NCI-H748 (cell line): Measurements from ENCODE around the gene IRF1.
A peak's percentile ranks its signal among the peaks of the same experiment; 100 is the strongest.

Experiments used
- DNase-seq: peaks from one replicate; lab custom pipeline; 2025; ENCODE audit not compliant: unreplicated experiment; lab: John Stamatoyannopoulos, UW

IRF1 gene

DNA sequence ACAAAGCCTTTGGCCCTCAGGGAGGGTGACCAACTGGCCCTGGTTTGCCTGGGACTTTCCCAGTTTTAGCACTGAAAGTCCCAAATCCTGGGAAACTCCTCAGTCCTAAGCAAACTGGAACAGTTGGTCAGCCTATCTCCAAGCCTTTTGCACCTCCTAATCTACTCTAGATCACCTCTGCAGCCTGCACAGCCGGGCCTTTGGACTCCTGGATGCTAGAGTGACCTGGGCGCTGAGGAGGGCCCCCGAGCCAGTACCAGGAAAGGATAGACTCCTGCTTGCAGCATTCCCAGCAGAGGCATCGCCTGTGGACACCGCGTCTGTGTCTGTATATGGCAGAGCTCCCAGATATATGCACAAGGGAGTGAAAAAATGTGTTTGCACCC lies 15.1 kb downstream of the IRF1 start:
- DNase-seq: no peak

DNA sequence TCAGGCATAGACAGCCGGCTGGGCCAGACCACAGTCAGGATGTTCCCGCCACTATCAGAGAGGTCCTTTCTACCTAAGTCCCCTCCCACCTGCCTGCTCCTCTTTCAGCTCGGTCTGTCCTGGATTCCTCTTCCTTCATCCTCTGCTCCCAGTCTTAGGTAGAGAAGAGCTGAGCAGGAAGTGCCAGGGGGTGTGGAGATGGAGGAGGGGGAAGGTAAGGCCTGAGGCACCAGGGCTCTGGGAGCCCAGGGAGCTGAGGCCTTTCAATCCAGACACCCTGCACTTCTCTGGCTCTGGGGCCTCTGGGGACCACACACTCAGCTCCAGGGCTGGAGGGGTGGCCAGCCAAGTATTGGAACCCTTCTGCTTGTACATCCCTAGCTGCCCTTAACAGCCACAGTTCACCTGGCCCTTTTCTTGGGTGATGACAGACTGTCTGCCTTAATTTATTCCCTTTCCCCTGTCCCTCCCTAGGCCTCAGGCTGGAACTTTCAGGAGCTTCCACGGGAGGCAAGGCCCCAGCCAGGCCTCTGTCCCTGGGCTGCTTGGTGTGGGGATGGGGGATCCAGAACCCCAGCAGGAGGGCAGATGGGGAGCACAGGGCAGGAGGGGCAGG lies 15.6 kb downstream of the IRF1 start:
- DNase-seq: no peak

DNA sequence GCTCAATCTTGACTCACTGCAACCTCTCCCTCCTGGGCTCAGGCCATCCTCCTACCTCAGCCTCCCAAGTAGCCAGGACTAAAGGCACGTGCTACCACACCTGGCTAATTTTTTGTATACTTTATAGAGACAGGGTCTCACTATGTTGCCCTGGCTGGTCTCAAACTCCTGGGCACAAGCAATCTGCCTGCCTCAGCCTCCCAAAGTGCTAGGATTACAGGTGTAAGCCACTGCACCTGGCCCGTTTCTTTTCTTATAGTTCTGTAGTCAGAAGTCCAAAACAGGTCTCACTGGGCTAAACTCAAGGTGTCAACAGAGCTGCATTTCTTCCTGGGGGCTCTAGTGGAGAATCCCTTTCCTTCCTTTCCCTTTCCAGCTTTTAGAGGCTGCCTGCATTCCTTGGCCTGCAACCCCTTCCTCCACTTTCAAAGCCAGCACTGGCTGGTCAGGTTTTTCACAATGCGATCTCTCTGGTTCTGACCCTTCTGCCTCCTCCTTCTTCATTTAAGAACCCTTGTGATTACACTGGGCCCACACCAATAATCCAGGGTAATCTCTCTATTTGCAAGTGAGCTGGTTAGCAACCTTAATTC lies 16.3 kb downstream of the IRF1 start:
- no peak for DNase-seq

DNA sequence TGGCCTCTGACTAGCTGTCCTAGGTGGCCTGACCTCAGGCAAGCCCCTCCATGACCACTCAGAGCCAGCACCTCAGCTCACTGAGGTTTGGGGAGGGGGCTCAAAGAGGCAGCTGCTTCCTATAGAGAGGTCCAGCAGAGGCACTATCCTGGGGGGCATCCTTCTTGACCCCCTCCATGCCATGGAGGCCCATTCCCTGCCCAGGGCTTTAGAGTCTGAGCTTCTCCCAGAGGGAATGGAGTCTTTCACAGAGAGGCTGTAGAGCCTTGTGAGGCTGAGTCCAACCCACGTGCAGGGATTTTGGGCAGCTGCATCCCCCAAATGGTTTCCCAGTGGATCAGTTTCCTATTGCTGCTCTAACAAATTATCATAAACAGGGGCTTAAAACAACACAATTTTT lies 16.9 kb downstream of the IRF1 start:
- no peak for DNase-seq

DNA sequence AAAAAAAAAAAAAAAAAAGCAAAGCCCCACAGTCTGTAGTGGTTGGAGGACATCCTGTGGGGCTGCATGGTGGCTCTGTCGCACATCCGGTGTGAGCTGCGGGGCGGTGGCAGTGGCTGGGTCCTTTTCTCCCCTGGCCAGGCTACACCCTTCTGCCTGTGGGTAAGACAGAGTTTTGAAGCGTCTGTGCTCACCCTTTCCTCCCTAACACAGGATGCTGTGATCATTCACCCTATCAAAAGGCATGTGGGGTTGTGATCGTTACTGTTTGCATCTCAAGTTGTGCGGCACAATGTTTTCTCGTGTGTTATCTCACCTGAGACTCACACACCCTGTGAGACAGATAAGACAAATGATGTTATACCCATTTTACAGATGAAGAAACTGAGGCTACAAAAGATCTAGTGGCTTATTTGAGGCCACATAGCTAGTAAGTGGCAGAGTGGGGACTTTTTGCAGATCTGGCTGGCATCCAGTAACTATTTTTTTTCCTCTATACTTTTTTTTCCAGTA lies 17.5 kb downstream of the IRF1 start:
- DNase-seq: no peak

DNA sequence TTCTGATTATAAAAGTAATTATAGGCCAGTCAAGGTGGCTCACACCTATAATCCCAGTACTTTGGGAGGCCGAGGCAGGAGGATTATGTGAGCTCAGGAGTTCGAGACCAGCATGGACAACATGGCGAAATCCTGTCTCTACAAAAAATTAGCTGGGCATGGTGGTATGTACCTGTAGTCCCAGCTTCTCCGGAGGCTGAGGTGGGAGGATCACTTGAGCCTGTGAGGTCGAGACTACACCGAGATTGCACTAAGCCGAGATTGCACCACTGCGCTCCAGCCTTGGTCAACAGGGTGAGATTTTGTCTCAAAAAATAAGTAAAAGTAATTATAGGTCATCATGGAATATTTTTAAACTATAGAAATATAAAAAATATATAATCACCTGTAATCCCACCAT lies 18.1 kb downstream of the IRF1 start:
- DNase-seq: no peak

DNA sequence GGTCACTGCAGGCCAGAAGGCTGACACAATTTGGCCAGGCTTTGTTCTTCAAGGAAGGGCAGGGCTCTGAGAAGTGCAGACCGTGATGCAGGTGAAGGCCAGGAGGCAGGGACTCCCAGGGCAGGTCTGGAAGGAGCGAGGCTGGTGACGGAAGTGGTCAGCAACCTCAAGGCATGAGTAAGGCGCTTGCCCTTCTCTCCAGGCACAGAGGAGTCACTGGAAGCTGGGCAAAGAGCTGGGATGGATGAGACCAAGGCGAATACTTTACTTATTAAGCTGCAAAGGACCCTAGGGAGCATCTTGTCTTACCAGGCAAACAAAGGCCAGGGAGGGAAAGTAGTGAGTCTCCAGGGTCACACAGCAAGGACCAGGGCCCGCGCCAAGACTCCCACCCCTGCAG lies 18.6 kb downstream of the IRF1 start:
- no peak for DNase-seq

DNA sequence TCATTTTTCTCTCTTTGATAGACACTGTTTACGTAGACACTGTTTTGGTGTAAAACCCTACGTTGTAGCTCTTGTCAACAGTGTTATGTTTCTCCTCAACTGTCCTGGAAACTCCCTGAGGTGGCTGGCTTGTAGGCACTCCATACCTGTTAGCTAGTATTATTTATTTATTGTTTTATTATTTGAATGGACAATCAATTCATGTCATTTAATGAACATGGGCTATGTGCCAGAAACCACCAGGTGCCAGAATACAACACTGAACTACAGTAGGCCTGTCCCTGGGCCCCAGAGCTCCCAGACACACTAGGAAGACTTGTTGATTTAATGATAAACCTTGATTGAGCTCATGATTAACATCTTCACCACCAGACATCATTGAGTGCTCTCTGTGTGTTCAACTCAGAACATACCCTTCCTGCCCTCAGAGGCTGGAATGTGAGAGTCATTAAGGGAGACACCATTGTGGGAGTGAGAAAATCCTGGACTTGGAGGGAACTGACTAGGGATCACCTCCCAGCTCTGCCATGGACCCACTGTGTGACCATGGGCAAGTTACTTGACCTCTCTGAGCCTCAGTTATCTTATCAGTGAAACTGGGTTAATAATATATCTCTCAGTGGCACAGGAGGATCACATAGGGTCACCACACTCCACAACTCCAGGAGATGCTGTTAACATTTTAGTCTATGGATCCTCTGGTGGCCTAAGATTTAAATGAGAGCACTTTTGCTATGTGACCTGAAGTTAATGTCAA lies 19.2 kb downstream of the IRF1 start:
- DNase-seq: peak; percentile 83

DNA sequence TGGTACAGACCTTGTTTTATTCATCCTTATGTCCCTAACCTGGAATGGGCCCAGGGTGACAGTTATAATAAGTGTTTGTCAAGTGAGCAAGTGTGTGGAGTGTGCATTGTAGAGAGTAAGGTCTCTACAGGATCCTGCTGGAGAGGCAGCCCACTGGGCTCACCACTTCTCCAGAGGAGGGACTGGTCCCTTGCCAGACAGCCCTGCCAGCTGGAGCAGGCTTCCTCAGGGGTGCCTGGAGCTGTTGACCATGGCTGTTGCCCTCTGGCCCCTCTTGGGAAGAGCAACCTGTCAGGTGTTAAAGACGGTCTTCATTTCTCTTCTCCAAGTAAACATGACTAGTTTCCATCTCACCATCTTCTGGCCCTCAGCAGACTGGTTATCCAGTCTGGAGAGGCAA lies 20.0 kb downstream of the IRF1 start:
- DNase-seq: no peak

DNA sequence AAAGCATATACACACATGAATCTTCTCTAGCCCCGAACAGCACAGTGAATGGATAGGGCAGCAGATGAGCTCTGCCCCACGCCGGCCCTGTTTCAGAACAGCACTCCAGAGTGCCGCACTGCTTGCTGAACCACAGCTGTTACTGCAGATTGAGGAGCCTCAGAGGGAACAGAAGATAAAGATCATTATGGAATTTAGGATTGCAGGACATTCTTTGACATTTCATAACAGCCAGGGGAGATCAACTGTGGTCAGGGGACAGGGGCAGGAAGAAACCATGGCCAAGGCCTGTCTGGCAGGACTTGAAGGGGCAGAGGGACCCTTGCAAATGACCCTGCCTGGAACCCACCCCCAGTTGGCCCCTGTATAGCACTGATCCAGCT lies 20.6 kb downstream of the IRF1 start:
- no peak for DNase-seq

DNA sequence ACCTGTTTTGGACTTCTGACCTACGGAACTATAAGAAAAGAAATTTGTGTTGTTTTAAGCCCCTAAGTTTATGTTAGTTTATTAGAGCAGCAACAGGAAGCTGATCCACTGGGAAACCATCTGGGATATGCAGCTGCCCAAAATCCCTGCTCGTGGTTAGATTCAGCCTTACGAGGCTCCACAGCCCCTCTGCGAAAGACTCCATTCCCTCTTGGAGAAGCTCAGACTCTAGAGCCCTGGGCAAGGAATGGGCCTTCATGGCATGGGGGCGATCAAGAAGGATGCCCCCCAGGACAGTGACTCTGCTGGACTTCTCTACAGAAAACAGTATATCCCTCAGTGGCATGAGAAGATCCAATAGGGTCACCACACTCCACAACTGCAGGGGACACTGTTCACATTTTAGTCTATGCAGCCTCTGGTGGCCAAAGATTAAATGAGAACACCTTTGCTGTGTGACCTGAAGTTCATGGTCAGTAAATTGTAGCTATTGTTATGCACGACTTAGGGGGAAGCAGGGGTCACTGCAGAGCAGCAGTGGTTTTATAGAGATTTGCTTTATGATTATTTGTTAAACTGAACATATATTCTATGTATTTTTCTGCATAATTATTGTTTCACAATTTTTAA lies 21.1 kb downstream of the IRF1 start:
- no peak for DNase-seq

DNA sequence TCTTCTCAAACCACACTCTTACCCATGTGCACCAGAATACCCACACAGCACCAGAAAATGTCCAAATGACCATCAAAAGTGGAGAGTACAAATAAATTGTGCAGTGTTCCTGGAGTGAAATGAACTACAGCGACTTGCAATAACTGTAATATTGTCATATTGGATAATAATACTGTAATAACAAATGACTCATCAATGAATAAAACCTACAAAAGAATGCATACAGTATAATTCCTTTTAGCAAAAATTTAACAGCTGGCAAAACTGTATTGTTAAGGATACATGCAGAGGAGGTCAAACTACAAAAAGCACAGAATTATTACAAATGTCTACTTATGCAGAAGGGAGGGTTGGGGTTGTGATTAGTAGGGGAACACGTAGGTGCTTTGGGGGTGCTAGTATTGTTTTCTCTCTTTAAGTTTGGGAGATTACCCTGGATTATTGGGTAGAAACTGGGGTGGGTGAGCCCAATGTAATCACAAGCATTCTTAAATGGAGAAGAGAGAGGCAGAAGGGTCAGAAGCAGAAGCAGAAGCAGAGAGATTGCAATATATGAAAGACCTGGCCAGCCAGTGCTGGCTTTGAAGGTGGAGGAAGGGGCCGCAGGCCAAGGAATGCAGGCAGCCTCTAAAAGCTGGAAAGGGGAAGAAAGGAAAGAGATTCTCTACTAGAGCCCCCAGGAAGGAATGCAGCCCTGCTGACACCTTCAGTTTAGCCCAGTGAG lies 21.8 kb downstream of the IRF1 start:
- DNase-seq: no peak

DNA sequence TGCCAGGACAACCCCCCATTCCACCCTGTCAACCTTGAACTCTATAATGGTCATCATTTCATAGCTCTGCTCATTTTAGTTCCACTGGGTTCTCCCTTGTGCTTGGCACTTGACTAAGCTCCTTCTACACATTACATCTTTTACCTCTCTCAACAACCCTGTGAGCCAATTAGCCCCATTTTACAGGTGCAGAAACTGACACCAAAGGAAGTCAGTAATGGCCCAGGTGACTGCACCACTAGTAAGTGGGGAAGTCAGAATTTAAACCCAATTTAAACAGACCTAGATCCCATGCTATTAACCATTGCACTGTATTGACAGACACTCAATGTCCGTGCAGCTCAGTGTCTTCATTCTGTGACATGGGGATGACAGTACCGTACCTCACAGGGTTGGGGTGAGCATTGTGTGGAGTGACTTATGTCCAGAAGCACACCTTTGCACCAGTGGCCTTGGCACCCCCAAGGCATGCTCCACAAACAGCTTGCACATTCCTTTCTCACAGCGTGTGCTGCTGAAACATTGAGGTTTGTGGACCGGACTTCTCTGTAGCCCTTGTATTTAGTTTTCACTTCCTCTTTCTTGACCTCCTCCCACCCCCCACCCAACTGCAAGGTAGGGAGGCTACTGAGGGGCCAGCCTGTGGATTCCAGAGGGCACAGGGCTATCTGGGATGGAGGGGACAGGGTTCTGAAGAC lies 23.1 kb downstream of the IRF1 start:
- DNase-seq: no peak

DNA sequence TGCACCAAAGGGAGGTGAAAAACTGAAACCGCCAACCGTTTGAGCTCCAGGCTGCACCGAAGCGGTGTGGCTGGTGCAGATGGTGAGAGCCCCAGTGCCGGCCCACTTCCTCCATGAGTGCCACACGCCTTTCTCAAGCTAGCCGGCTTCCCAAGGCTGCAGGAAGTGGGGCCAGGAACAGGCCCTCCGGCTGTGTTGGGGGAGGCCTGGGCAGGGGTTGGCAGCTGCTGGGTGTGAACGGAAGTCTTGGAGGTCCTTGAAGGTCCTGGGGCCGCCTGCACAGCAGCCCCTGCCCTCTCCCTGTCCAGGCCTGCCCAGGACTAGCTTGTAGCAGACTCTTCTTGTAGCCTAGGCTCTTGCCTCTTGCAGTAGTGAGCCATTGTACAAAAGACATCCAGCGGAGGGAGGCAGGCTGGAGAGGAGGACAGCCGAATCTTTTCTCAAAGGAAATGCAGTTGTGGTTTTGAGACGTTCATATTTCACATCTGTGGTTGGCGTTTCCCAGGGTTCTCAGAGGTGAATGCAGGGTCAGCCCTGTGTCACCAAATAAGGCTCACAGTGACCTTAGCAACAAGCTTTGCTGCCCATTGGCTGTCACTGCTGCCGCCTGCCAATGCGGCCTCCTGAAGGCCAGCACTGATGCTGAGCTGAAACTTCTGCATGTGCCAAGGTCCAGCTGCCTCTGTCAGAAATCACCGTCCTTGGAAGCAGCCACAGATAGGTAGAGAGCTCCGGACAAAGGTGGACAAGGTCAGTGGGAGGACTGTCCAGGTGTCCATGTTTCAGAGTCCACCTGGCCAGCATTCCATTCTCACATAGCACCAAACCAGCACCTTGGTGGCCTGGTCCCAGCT lies 23.9 kb downstream of the IRF1 start:
- DNase-seq: no peak

DNA sequence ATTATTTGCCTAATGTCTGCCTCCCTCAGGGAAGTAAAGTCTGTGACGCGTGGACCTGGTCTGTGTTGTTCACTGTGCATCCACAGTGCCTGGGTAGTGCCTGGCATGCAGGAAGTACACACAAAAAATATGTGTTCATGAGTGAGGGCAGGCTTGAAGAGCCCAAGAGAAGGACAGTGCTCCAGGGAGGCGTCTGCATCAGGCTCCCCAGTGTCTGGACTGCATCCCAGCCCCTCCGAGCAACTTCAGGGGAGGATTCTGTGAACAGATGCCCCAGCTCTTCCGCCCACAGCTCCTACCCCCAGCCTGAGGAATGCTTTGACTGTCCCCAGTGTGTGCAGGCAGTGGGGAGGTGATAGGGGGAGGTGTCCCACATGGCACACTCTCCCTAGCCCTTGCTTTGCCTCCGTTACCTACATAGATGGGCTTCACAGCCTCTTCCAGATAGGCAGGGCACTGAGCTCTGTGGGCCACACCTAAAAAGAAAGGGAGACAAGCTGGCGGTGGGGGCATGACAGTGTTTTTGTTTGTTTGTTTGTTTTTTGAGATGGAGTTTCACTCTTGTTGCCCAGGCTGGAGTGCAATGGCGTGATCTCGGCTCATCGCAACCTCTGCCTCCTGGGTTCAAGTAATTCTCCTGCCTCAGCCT lies 25.4 kb downstream of the IRF1 start:
- DNase-seq: no peak

DNA sequence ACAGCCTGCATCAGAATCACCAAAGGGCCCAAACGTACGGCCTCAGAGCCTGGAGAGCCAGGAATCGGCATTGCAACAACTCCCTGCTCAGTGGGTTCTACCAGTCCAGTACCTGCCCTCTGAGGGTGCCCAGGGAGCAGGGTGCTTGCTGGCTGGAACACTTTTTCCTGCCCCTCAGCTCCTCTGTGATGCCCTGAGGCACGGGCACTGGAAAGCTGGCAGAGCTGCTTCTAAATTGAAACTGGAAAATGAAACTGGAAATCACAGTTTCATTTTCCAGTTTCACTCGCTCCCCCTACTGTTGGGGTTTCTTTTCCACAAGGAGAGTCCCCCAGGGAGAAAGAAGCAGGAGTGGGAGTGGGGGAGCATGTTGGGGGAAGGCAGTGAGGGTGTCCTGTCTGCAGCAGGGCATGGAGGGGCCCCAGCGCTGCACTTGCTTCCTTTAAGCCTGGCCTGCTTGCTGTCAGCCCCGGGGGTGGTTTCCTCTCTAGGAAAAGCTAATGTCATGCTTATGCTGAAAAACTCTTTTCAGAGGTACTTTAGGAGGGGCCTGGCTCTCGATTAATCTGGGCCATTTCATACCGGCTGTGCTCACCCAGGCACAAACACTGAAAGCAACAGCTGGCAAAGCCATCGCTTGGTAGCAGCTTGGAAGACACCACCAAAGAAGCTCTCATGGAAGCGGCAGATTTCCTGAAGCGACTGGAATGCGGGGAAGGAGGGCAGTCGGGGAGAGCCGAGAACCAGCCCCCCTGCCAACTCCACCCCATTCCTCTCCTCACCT lies 26.2 kb downstream of the IRF1 start:
- no peak for DNase-seq

DNA sequence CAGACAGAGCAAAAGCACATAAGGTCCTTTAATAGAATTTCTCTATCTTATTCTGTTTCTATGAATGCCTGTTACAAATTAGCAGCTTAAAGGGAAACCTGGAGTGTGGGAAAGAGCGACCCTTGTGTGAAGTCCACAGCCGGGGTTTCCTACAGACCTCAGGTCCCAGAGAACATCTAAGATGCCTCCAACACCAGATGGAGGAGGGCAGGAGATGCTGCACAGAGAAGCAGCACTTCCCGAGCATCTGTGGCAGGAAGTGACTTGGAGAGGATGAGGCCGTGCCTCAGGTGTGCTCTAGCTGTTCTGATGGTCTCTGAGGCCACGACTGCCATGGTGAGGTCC lies 26.8 kb downstream of the IRF1 start:
- DNase-seq: no peak

DNA sequence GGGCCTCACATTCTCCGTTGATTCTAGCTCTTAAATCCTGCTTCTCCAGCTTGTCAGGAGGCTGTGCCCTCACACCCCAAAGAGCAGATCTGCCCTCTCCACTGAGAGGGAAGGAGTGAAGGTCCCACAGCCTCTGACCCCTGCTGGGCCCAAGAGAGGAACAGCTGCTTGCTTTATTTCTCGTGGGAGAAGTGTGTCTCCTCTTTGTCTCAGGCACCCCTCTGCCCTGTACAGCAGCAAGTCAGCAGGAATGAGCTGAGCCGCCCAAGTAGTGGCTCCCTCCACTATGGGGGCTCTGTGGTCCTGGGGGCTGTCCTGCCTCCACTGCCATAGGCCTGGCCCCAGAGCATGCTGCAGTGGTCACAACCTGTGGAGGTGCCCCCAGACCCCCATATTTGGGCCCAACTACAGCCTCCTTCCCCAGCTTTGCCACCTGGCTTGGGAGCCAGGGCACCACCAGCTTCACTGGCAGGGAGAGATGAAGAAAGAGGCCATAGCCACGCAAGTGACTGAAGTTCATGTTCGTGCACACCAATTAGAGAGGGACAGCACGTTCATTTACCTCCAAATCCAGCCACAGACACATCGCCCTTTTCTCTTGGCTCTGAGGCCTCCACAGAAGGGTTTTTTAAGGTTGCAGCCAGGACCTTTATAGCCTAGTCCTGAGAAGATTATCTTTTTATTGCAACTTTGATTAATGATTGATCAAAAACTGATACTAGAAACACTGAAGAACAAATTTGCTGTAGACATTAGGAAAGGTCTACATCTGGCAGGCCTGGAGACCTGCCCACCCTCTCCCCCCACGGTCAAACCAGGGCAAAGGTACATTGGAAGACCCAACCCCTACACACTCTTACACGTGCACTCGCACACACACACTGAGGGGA lies 27.5 kb downstream of the IRF1 start:
- no peak for DNase-seq
